Endothelial cell of umbilical vein (primary cell): ENCODE measurements around the gene NINJ2. TPM values are rescaled to one million over a fixed set of nuclear protein-coding genes. Genes with fewer than 3 reads are reported as not detected.

Experiments
- BruUV-seq: library from RNA; stranded (reverse); fragments of 400-500 nt; replicated peaks from 2 replicates; lab custom pipeline; 2021; lab: Mats Ljungman, UMichigan
- CTCF ChIA-PET: fragments of 300-600, 350-600 bp; sonication (Branson Sonifier 250); formaldehyde crosslinking; loops from one replicate; lab custom pipeline; 2021; ENCODE audit warnings: antibody characterized with exemption, inconsistent platforms; lab: Charles Lee
- POLR2A ChIA-PET: fragments of 300-600, 350-600 bp; sonication (Branson Sonifier 250); formaldehyde crosslinking; loops from one replicate; lab custom pipeline; 2021; ENCODE audit warnings: antibody characterized with exemption, inconsistent platforms; lab: Charles Lee
- DNase-seq: peaks from one replicate; pipeline ENCODE4 v3.0.0-alpha.2; 2011; ENCODE audit warnings: low read depth, low spot score
- FAIRE-seq: peaks from 2 replicates; lab custom pipeline; 2011; peaks lifted over from hg19 to GRCh38; lab: Jason Lieb, UNC
- H2AFZ ChIP-seq: 2 replicates; pipeline ENCODE4 v1.6.0; 2012; ENCODE audit warnings: low read depth, low read length, control low read depth, inconsistent platforms
- H3K27ac ChIP-seq: 2 replicates; pipeline ENCODE4 v1.5.1; 2011; ENCODE audit warnings: low read depth, mild to moderate bottlenecking, control low read depth, low read length, moderate library complexity; ENCODE audit not compliant: insufficient read depth
- H3K27me3 ChIP-seq, 2 experiments: 2 replicates each; pipeline versions ENCODE4 v1.6.0 to v1.6.1; 2011; ENCODE audit warnings: low read length in 2 of 2, mixed read lengths in 1 of 2; ENCODE audit not compliant: control insufficient read depth in 2 of 2, insufficient read depth in 2 of 2
- H3K36me3 ChIP-seq, 2 experiments: 2 replicates in 1 of 2; 3 replicates in 1 of 2; pipeline ENCODE4 v1.5.1; 2011; ENCODE audit warnings: low read length in 2 of 2, mild to moderate bottlenecking in 1 of 2, moderate library complexity in 1 of 2; ENCODE audit not compliant: control insufficient read depth in 2 of 2, insufficient read depth in 2 of 2; ENCODE audit errors: extremely low read depth in 1 of 2
- H3K4me1 ChIP-seq: 3 replicates; pipeline ENCODE4 v1.5.1; 2011; ENCODE audit warnings: mild to moderate bottlenecking, low read length; ENCODE audit not compliant: control insufficient read depth, insufficient read depth; ENCODE audit errors: extremely low read depth
- H3K4me2 ChIP-seq: 2 replicates; pipeline ENCODE4 v1.6.1; 2011; ENCODE audit warnings: low read length, control low read depth, mixed read lengths; ENCODE audit not compliant: insufficient read depth
- H3K4me3 ChIP-seq, 3 experiments: fragments of 200-600 bp in 1 of 3; sonication (generic), shearing (Covaris generic) in 1 of 3; replicated peaks in 1 of 3; 2 replicates each; pipeline ENCODE4 v1.5.1; 2011 to 2016; ENCODE audit warnings: control low read depth in 3 of 3, low read length in 3 of 3, mild to moderate bottlenecking in 2 of 3, inconsistent platforms in 1 of 3, low read depth in 1 of 3, moderate library complexity in 1 of 3; ENCODE audit not compliant: insufficient read depth in 1 of 3
- H3K79me2 ChIP-seq: 2 replicates; pipeline ENCODE4 v1.6.0; 2012; ENCODE audit warnings: low read length, inconsistent platforms; ENCODE audit not compliant: control insufficient read depth, insufficient read depth
- H3K9ac ChIP-seq: replicated peaks from 2 replicates; pipeline ENCODE3; 2011; ENCODE audit warnings: low read length, control low read depth; ENCODE audit not compliant: insufficient read depth; ENCODE audit errors: extremely low read depth
- H3K9me1 ChIP-seq: replicated peaks from 3 replicates; pipeline ENCODE4 v1.6.0; 2011; ENCODE audit warnings: mild to moderate bottlenecking, low read length; ENCODE audit not compliant: control insufficient read depth, insufficient read depth; ENCODE audit errors: extremely low read depth
- H3K9me3 ChIP-seq: replicated peaks from 2 replicates; pipeline ENCODE4 v1.5.1; 2012; ENCODE audit warnings: low read length, inconsistent platforms; ENCODE audit not compliant: control insufficient read depth, insufficient read depth
- H4K20me1 ChIP-seq: replicated peaks from 2 replicates; pipeline ENCODE3; 2011; ENCODE audit warnings: mild to moderate bottlenecking, low read length; ENCODE audit not compliant: control insufficient read depth, insufficient read depth; ENCODE audit errors: extremely low read depth
- EZH2 ChIP-seq: IDR thresholded peaks from 2 replicates; pipeline ENCODE4 v1.6.1; 2012; ENCODE audit warnings: borderline replicate concordance, low read depth, mild to moderate bottlenecking, moderate library complexity, low read length, inconsistent platforms; ENCODE audit not compliant: severe bottlenecking
- FOS ChIP-seq: IDR thresholded peaks from 2 replicates; pipeline ENCODE4 v1.6.1; 2011; ENCODE audit warnings: mild to moderate bottlenecking, low read length, moderate library complexity, borderline replicate concordance; ENCODE audit not compliant: insufficient read depth
- GATA2 ChIP-seq: IDR thresholded peaks from 2 replicates; pipeline ENCODE4 v1.7.0; 2011; ENCODE audit warnings: low read depth, mild to moderate bottlenecking, moderate library complexity, mixed read lengths, low read length; ENCODE audit not compliant: insufficient read length, insufficient read depth
- JUN ChIP-seq: IDR thresholded peaks from 2 replicates; pipeline ENCODE4 v1.6.1; 2011; ENCODE audit warnings: borderline replicate concordance, low read depth; ENCODE audit not compliant: insufficient read length, insufficient read depth
- MAX ChIP-seq: IDR thresholded peaks from 2 replicates; pipeline ENCODE4 v1.6.1; 2011; ENCODE audit not compliant: insufficient read depth, insufficient read length
- MYC ChIP-seq: IDR thresholded peaks from one replicate; pipeline ENCODE4 v1.6.1; 2011; ENCODE audit warnings: mild to moderate bottlenecking, low read depth, low read length
- POLR2A ChIP-seq: IDR thresholded peaks from 2 replicates; pipeline ENCODE4 v1.6.1; 2012; ENCODE audit warnings: low read depth, mild to moderate bottlenecking, control low read depth, low read length
- POLR2AphosphoS5 ChIP-seq: IDR thresholded peaks from 2 replicates; pipeline ENCODE4 v1.6.1; 2012; ENCODE audit warnings: low read depth, mild to moderate bottlenecking, control low read depth, low read length, moderate library complexity; ENCODE audit not compliant: insufficient read depth
- dilution Hi-C: fragments of 300-500 bp; cut with MboI; formaldehyde crosslinking; loops from one replicate; pipeline ENCODE4 v1.15.0; 2019; ENCODE audit warnings: low sequenced_read_pairs; ENCODE audit not compliant: extremely low pct_ligation_motif_present
- intact Hi-C: fragments of 100-400 bp; cut with micrococcal nuclease; formaldehyde crosslinking; loops from one replicate; pipeline ENCODE4 v1.10.0; 2022
- polyA plus RNA-seq, 4 experiments: library from polyadenylated mRNA; depleted of rRNA in 3 of 4; stranded (reverse) in 3 of 4; unstranded in 1 of 4; fragments of >200 nt; gene quantifications; 2 replicates each; pipeline versions ENCODE4 v1.2.1 to v1.2.3, GENCODE V29; 2011 to 2012; ENCODE audit warnings: missing spikeins in 1 of 4
- total RNA-seq: library from RNA; stranded (reverse); gene quantifications from 2 replicates; pipeline ENCODE4 v1.2.3, GENCODE V29; 2021
- TF ChIP-seq, protein P1 (sequence below), 2 donors: IDR thresholded peaks; 1 replicate in 1 of 2; 2 replicates in 1 of 2; pipeline ENCODE4 v1.5.1; 2011; ENCODE audit warnings: low read length in 2 of 2, mild to moderate bottlenecking in 2 of 2, moderate library complexity in 2 of 2, control low read depth in 1 of 2, inconsistent platforms in 1 of 2, low read depth in 1 of 2; ENCODE audit not compliant: insufficient read depth in 1 of 2; ENCODE audit errors: extremely low read depth in 1 of 2

NINJ2 gene
- total and polyA plus RNA-seq, 2 donors (not counting 3 experiments of a cell fraction or from before 2014, with no cell fraction given) = 0.75 to 4.4 TPM

GRCh38 chr12:536751-537245 lies 126.4 kb downstream of the NINJ2 start:
- CTCF ChIA-PET = interaction anchor here (1.0 to 2.6 kb wide), 5 partner anchors 8 to 95 kb away, joined by 3 to 12 read pairs (median 3); no protein-coding TSS in a partner anchor
- BruUV-seq = no TSS peak

More at GRCh38 chr12:536751-537245, 126.4 kb downstream of the NINJ2 start:
- intact Hi-C loops (no loop called here), dilution Hi-C loops (no loop called here)
- Histone ChIP-seq H4K20me1 (no peaks in the 10 kb centered on the region), H3K4me2 (no peak overlapping the region), H3K4me3 (no peak overlapping the region), H3K79me2 (no peaks in the 10 kb centered on the region), H3K9me3 (no peaks in the 10 kb centered on the region), H3K4me1 (peaks cover 10% of the 10 kb centered on the region), H2AFZ (no peak overlapping the region), H3K27me3 (peaks cover 14 to 17% of the 10 kb centered on the region in 2 experiments), H3K27ac (no peak overlapping the region), H3K9me1 (no peaks in the 10 kb centered on the region), H3K9ac (no peak overlapping the region), H3K36me3 (no peaks in the 10 kb centered on the region)
- POLR2A ChIA-PET = no interaction called here
- no peak for DNase-seq
- TF ChIP-seq JUN (no peak), POLR2AphosphoS5 (no peak), POLR2A (no peak), GATA2 (no peak), FOS (no peak), EZH2 (no peak), MYC (no peak), MAX (no peak)
- TF ChIP-seq, protein P1, sequence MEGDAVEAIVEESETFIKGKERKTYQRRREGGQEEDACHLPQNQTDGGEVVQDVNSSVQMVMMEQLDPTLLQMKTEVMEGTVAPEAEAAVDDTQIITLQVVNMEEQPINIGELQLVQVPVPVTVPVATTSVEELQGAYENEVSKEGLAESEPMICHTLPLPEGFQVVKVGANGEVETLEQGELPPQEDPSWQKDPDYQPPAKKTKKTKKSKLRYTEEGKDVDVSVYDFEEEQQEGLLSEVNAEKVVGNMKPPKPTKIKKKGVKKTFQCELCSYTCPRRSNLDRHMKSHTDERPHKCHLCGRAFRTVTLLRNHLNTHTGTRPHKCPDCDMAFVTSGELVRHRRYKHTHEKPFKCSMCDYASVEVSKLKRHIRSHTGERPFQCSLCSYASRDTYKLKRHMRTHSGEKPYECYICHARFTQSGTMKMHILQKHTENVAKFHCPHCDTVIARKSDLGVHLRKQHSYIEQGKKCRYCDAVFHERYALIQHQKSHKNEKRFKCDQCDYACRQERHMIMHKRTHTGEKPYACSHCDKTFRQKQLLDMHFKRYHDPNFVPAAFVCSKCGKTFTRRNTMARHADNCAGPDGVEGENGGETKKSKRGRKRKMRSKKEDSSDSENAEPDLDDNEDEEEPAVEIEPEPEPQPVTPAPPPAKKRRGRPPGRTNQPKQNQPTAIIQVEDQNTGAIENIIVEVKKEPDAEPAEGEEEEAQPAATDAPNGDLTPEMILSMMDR (IDR thresholded peaks at IDR 0.05; ENCODE audit: extremely low read depth in 1 of 2, insufficient read depth in 1 of 2, low read depth in 1 of 2, low read length in 2 of 2) = no peak
- no peak for FAIRE-seq
